GM15510 (cell line): Measurements from ENCODE around the gene IL17REL.

Experiments
- POLR2A ChIP-seq: IDR thresholded peaks from 3 replicates; pipeline ENCODE4 v1.6.1; 2011; ENCODE audit warnings: borderline replicate concordance; ENCODE audit not compliant: insufficient read length; ENCODE audit errors: extremely low read depth

IL17REL gene

GRCh38 chr22:49966041-49966773 lies 46.4 kb downstream of the IL17REL start:
- TF ChIP-seq POLR2A: no peak

- TF ChIP-seq POLR2A: no peak
Measured at GRCh38 chr22:49965091-49966040, 47.2 kb downstream of the IL17REL start.

DNA sequence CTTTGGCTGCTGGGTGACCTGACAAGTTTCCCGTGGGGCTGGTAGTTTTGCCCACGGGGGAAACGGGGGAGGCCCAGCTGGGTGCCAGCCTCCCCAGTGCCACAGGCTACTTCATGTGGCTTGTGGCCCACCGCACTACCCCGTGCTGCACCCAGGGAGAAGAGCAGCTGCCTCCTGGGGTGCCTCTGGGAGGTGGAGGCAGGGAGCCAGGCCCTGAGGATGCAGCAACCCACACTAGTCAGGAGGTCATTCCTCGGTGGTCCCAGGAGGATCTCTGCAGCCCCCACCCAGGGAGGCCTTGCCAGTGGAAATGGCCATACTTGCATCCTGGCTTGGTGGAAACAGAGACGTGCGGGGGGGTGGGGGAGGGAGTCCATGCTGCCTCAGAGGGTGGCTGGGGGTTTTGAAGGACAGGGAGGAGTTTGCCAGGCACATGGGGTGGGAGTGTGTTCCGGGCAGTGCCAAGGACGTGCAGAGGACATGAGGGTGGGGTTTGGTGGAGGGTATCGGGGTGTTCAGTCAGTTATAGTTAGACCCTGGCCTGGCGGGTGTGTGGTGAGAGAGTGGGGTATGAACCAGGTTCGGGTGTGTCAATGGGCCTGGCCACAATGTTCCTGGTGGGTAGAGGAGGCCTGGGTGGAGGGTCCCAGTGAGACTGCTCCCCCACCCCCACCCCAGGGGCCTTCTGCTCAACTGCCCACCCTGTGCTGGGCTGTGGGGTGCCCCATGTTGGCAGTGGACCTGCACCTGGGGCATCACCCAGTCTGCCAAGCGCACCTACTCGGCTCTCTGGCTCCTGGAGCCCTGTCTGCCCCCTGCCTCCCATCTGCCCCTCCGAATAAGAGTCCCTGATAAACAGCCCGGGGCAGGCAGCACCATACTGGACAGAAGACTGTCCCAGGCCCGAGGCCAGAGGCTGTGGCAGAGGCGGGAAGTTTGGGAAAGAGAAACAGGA lies 48.2 kb downstream of the IL17REL start:
- TF ChIP-seq POLR2A: no peak

GRCh38 chr22:49963647-49964026 lies 48.9 kb downstream of the IL17REL start:
- TF ChIP-seq POLR2A: peak; percentile 4

- peak; percentile 12 for TF ChIP-seq POLR2A
Measured at GRCh38 chr22:49962751-49963646, 49.6 kb downstream of the IL17REL start.

- peak; percentile 35 for TF ChIP-seq POLR2A
Measured at GRCh38 chr22:49962012-49962750, 50.4 kb downstream of the IL17REL start.

- no peak for TF ChIP-seq POLR2A
Measured at GRCh38 chr22:49961601-49962011, 51.0 kb downstream of the IL17REL start.

GRCh38 chr22:49961005-49961600 lies 51.5 kb downstream of the IL17REL start:
- TF ChIP-seq POLR2A: no peak

- peak; percentile 95 for TF ChIP-seq POLR2A
Measured at GRCh38 chr22:49960159-49961004, 52.2 kb downstream of the IL17REL start, which contains the start of gene PIM3. PIM3 (plus strand) TSS chr22:49960772; CDS start chr22:49960948, 176 bp downstream.

DNA sequence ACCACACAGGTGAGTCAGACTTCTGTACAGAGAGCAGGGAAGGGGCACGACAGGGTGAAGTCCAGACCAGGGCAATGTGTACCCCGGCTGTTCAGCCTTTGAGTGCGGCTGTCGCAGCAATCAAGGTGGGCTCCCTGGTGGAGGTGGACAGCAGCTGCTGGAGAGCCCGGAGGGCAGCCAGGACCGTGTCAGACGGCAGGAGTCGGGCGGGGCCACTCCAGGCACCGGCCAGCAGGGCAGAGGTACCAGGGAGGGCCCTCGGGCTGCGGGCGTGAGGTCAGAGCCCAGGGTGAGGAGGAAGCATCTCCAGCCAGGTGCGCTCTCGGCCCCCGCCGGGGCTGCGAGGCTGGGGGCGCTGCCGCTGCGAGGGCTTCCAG lies 52.8 kb downstream of the IL17REL start:
- no peak for TF ChIP-seq POLR2A

- no peak for TF ChIP-seq POLR2A
Measured at GRCh38 chr22:49958931-49959781, 53.4 kb downstream of the IL17REL start.

DNA sequence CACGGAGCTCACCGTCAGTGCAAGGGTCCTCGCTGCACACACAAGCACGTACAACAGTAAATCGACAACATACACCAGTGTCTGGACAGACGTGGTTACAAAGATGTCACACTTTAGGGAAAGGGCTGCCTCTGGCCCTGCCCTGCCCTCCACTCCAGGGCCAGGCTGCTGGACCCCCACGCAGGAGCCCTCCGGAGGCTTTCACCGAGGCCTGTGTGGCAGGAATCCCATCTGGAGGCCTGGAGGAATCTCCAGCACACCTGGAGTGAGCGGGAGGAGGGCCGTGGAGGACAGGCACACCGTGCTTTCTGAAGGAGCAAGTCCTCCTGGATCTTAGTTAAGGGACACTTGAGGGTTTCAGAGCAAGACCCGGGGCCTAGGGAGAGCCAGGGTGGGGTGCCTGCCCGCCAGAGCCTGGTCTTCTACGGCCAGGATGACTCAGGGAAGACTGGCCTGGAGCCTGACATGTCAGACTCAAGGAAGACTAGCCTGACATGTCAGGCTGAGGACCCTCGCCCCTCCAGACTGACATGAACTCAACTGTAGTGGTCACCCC lies 54.1 kb downstream of the IL17REL start:
- no peak for TF ChIP-seq POLR2A
